ENCODE data around the gene LTBP4.

The LTBP4 gene

DNA sequence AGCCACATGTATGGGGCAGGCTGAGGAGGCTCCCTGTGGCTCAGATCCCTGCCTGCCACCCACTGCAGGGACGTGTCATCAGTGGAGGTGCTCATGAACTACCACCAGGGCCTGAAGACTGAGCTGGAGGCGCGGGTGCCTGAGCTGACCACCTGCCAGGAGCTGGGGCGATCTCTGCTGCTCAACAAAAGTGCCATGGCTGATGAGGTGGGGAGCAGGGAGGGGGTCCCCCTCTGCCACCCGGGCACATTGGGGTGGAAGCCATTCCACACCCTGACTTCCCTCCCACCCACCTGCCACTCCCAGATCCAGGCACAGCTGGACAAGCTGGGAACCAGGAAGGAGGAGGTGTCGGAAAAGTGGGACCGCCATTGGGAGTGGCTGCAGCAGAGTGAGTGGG lies 35.8 kb upstream of the LTBP4 start:
- H3K4me3 ChIP-seq (ENCODE audit: low read length): no peak overlapping the region
- no peaks in the 10 kb centered on the region for H3K9me3 ChIP-seq (ENCODE audit: control insufficient read depth, insufficient read depth, low read length)
- H4K20me1 ChIP-seq (ENCODE audit: control insufficient read depth, insufficient read depth, low read depth, low read length): no peaks in the 10 kb centered on the region
- peaks cover 5% of the 10 kb centered on the region for H3K4me1 ChIP-seq (ENCODE audit: control insufficient read depth, low read length)
- H3K79me2 ChIP-seq (ENCODE audit: control insufficient read depth, low read length): no peaks in the 10 kb centered on the region
- H3F3A ChIP-seq (ENCODE audit: control insufficient read depth, insufficient read depth): no peaks in the 10 kb centered on the region
- H3K36me3 ChIP-seq (ENCODE audit: control insufficient read depth, low read length): no peaks in the 10 kb centered on the region
- H3K27ac ChIP-seq (ENCODE audit: low read depth, low read length): no peak overlapping the region
- H3K4me2 ChIP-seq (ENCODE audit: low read length): no peak overlapping the region
- H3K27me3 ChIP-seq (ENCODE audit: control insufficient read depth, low read length): peaks cover 41% of the 10 kb centered on the region
- TF ChIP-seq EZH2phosphoT487 (IDR thresholded peaks at IDR 0.05; ENCODE audit: borderline replicate concordance, low read length): no peak
- TF ChIP-seq, protein P1, sequence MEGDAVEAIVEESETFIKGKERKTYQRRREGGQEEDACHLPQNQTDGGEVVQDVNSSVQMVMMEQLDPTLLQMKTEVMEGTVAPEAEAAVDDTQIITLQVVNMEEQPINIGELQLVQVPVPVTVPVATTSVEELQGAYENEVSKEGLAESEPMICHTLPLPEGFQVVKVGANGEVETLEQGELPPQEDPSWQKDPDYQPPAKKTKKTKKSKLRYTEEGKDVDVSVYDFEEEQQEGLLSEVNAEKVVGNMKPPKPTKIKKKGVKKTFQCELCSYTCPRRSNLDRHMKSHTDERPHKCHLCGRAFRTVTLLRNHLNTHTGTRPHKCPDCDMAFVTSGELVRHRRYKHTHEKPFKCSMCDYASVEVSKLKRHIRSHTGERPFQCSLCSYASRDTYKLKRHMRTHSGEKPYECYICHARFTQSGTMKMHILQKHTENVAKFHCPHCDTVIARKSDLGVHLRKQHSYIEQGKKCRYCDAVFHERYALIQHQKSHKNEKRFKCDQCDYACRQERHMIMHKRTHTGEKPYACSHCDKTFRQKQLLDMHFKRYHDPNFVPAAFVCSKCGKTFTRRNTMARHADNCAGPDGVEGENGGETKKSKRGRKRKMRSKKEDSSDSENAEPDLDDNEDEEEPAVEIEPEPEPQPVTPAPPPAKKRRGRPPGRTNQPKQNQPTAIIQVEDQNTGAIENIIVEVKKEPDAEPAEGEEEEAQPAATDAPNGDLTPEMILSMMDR (IDR thresholded peaks at IDR 0.05; ENCODE audit: low read depth, low read length, poor library complexity, severe bottlenecking): no peak
- H3K9me2 ChIP-seq (replicated peaks; ENCODE audit: control insufficient read depth, low read length): no peaks in the 10 kb centered on the region

DNA sequence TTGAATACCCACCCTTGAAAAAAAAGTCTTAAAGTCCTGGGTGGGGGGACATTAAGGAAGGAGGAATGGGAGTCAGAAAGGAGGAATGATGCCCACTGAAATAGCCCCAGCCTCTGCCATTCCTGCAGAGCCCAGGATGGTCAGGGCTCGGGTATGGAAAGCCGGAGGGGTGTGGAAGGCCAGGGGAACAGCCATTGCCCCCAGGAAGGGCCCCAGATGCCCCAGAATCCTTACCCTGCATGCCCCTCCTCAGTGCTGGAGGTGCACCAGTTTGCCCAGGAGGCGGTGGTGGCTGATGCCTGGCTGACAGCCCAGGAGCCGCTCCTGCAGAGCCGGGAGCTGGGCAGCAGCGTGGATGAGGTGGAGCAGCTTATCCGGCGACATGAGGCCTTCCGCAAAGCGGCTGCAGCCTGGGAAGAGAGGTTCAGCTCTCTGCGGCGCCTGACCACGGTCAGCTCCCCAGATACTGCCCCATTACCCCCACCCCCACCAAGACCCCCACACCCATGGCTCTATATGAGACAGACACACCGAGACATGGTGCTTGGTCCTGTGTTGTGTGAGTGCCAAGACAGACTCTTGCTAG lies 35.2 kb upstream of the LTBP4 start:
- Histone ChIP-seq H3K27ac (ENCODE audit: low read depth, low read length) (no peak overlapping the region), H3K9me2 (replicated peaks; ENCODE audit: control insufficient read depth, low read length) (no peaks in the 10 kb centered on the region), H3K4me1 (ENCODE audit: control insufficient read depth, low read length) (peaks cover 7% of the 10 kb centered on the region), H4K20me1 (ENCODE audit: control insufficient read depth, insufficient read depth, low read depth, low read length) (no peaks in the 10 kb centered on the region), H3K27me3 (ENCODE audit: control insufficient read depth, low read length) (peaks cover 41% of the 10 kb centered on the region), H3K36me3 (ENCODE audit: control insufficient read depth, low read length) (no peaks in the 10 kb centered on the region), H3K79me2 (ENCODE audit: control insufficient read depth, low read length) (no peaks in the 10 kb centered on the region), H3K9me3 (ENCODE audit: control insufficient read depth, insufficient read depth, low read length) (no peaks in the 10 kb centered on the region), H3K4me3 (ENCODE audit: low read length) (no peak overlapping the region), H3F3A (ENCODE audit: control insufficient read depth, insufficient read depth) (no peaks in the 10 kb centered on the region), H3K4me2 (ENCODE audit: low read length) (no peak overlapping the region)
- TF ChIP-seq, protein P1 (IDR thresholded peaks at IDR 0.05; ENCODE audit: low read depth, low read length, poor library complexity, severe bottlenecking): no peak
- no peak for TF ChIP-seq EZH2phosphoT487 (IDR thresholded peaks at IDR 0.05; ENCODE audit: borderline replicate concordance, low read length)

DNA sequence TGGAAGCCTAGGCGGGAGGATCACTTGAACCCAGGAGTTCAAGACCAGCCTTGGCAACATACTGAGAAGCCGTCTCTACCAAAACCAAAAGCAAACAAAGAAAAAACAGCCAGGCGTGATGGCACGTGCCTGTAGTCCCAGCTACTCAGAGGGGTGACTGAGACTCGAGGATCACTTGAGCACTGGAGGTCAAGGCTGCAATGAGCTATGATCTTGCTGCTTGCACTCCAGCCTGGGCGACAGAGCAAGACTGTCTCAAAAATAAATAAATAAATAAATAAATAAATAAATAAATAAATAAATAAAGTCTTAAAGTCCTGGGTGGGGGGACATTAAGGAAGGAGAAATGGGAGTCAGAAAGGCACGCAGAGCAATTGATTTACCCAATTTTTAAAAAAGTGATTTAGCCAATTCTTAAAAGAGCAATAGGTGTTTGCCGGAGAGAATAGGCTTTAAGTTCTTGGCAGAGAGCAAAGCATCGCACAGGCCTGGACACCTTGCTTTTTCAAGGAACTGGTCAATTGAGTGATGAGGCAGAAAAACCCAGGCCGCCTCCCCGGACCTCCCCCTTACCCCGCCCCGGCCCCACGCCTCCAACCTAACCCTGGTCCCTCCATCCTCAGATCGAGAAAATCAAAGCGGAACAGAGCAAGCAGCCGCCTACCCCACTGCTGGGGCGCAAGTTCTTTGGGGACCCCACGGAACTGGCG lies 34.0 kb upstream of the LTBP4 start:
- H3K9me3 ChIP-seq (ENCODE audit: control insufficient read depth, insufficient read depth, low read length): no peaks in the 10 kb centered on the region
- H3K79me2 ChIP-seq (ENCODE audit: control insufficient read depth, low read length): no peaks in the 10 kb centered on the region
- H3K4me3 ChIP-seq (ENCODE audit: low read length): no peak overlapping the region
- H3K4me2 ChIP-seq (ENCODE audit: low read length): no peak overlapping the region
- no peaks in the 10 kb centered on the region for H4K20me1 ChIP-seq (ENCODE audit: control insufficient read depth, insufficient read depth, low read depth, low read length)
- no peak; the same call in 1 of the 2 replicates for TF ChIP-seq EZH2phosphoT487 (IDR thresholded peaks at IDR 0.05; ENCODE audit: borderline replicate concordance, low read length)
- TF ChIP-seq, protein P1 (IDR thresholded peaks at IDR 0.05; ENCODE audit: low read depth, low read length, poor library complexity, severe bottlenecking): no peak
- H3F3A ChIP-seq (ENCODE audit: control insufficient read depth, insufficient read depth): no peaks in the 10 kb centered on the region
- H3K27me3 ChIP-seq (ENCODE audit: control insufficient read depth, low read length): peaks cover 41% of the 10 kb centered on the region
- H3K4me1 ChIP-seq (ENCODE audit: control insufficient read depth, low read length): peaks cover 12% of the 10 kb centered on the region
- H3K36me3 ChIP-seq (ENCODE audit: control insufficient read depth, low read length): no peaks in the 10 kb centered on the region
- H3K27ac ChIP-seq (ENCODE audit: low read depth, low read length): no peak overlapping the region
- H3K9me2 ChIP-seq (replicated peaks; ENCODE audit: control insufficient read depth, low read length): no peaks in the 10 kb centered on the region
